COLO829 (cell line): ENCODE measurements around the gene C22orf39.

Experiments used
- DNase-seq: peaks from one replicate; pipeline ENCODE4 v3.0.0; 2012; ENCODE audit warnings: low spot score

The C22orf39 gene

GRCh38 chr22:19429950-19430889 is 17.3 kb downstream of the C22orf39 start:
- DNase-seq: no peak

- no peak for DNase-seq
Observed at GRCh38 chr22:19424186-19424500, 23.4 kb downstream of the C22orf39 start.

- DNase-seq: no peak
Observed at GRCh38 chr22:19422440-19423301, 24.8 kb downstream of the C22orf39 start.

- no peak for DNase-seq
Observed at GRCh38 chr22:19420321-19420720, 27.2 kb downstream of the C22orf39 start.

- no peak for DNase-seq
Observed at GRCh38 chr22:19419464-19420178, 27.9 kb downstream of the C22orf39 start.

- DNase-seq: no peak
Observed at GRCh38 chr22:19419086-19419463, 28.4 kb downstream of the C22orf39 start.

GRCh38 chr22:19412923-19413322 is 34.6 kb downstream of the C22orf39 start:
- DNase-seq: no peak

- no peak for DNase-seq
Observed at GRCh38 chr22:19412478-19412877, 35.0 kb downstream of the C22orf39 start.

- DNase-seq: no peak
Observed at GRCh38 chr22:19411690-19412045, 35.8 kb downstream of the C22orf39 start.

- no peak for DNase-seq
Observed at GRCh38 chr22:19410941-19411689, 36.4 kb downstream of the C22orf39 start.

GRCh38 chr22:19407649-19408606 is 39.6 kb downstream of the C22orf39 start:
- no peak for DNase-seq

GRCh38 chr22:19406846-19407245 is 40.7 kb downstream of the C22orf39 start:
- DNase-seq: no peak

GRCh38 chr22:19406281-19406811 is 41.2 kb downstream of the C22orf39 start:
- no peak for DNase-seq

- no peak for DNase-seq
Observed at GRCh38 chr22:19405652-19406051, 41.9 kb downstream of the C22orf39 start.

GRCh38 chr22:19405133-19405532 is 42.4 kb downstream of the C22orf39 start:
- no peak for DNase-seq

- no peak for DNase-seq
Observed at GRCh38 chr22:19404676-19405075, 42.8 kb downstream of the C22orf39 start.

GRCh38 chr22:19402642-19403191 is 44.8 kb downstream of the C22orf39 start:
- no peak for DNase-seq

GRCh38 chr22:19401483-19401882 is 46.0 kb downstream of the C22orf39 start:
- no peak for DNase-seq

GRCh38 chr22:19400881-19401280 is 46.6 kb downstream of the C22orf39 start:
- no peak for DNase-seq

- DNase-seq: no peak
Observed at GRCh38 chr22:19398652-19399051, 48.9 kb downstream of the C22orf39 start.
